GM12878 (cell line): ENCODE data around the gene ARL3. TPM values are rescaled to one million over a fixed set of nuclear protein-coding genes. Genes with fewer than 3 reads are reported as not detected.

Source experiments
- ATAC-seq: fragments of 200-7000 bp; cut with Tn5 transposase; 3 replicates; pipeline ENCODE4 v1.9.1; 2020; ENCODE audit warnings: mild to moderate bottlenecking, moderate library complexity
- BruUV-seq: library from RNA; stranded (reverse); fragments of 400-500 nt; replicated peaks from 2 replicates; lab custom pipeline; 2021; lab: Mats Ljungman, UMichigan
- CTCF ChIA-PET: fragments of 300-600 bp; sonication (Branson Sonifier 250); formaldehyde crosslinking; extraction: SDS; loops from one replicate; lab custom pipeline; 2021; ENCODE audit warnings: inconsistent platforms; lab: Yijun Ruan, JAX
- POLR2A ChIA-PET: fragments of 350-600 bp; formaldehyde crosslinking; extraction: SDS; loops from one replicate; lab custom pipeline; 2021; ENCODE audit warnings: inconsistent platforms; lab: Charles Lee
- RAD21 ChIA-PET: fragments of 300-600 bp; sonication (Branson Sonifier 250); formaldehyde crosslinking; loops from one replicate; lab custom pipeline; 2023; ENCODE audit warnings: antibody characterized with exemption; ENCODE audit not compliant: unreplicated experiment; lab: Charles Lee
- SMC1A ChIA-PET: fragments of 300-600 bp; sonication (Branson Sonifier 250); formaldehyde crosslinking; loops from one replicate; lab custom pipeline; 2023; ENCODE audit not compliant: unreplicated experiment, uncharacterized antibody; lab: Charles Lee
- DNase-seq: peaks from one replicate; pipeline ENCODE4 v3.0.0-alpha.2; 2011; ENCODE audit warnings: low read depth, low spot score
- FAIRE-seq: peaks from 3 replicates; lab custom pipeline; 2011; peaks lifted over from hg19 to GRCh38; lab: Jason Lieb, UNC
- H2AFZ ChIP-seq: 2 replicates; pipeline ENCODE4 v1.6.0; 2011; ENCODE audit warnings: low read depth, low read length, control low read depth; ENCODE audit not compliant: control insufficient read depth
- H3K27ac ChIP-seq: 2 replicates; pipeline ENCODE4 v1.5.1; 2011; ENCODE audit warnings: control low read depth; ENCODE audit not compliant: control insufficient read depth, insufficient read depth
- H3K27me3 ChIP-seq, 2 experiments: replicated peaks in 1 of 2; 2 replicates each; pipeline versions ENCODE4 v1.6.0 to v1.6.1; 2011; ENCODE audit warnings: low read length in 1 of 2; ENCODE audit not compliant: control insufficient read depth in 2 of 2, insufficient read depth in 2 of 2
- H3K36me3 ChIP-seq, 2 experiments: 2 replicates each; pipeline ENCODE4 v1.5.1; 2011; ENCODE audit warnings: low read length in 1 of 2; ENCODE audit not compliant: control insufficient read depth in 2 of 2, insufficient read depth in 2 of 2
- H3K4me1 ChIP-seq: 2 replicates; pipeline ENCODE4 v1.6.1; 2011; ENCODE audit warnings: mild to moderate bottlenecking, low read length, moderate library complexity, mixed read lengths; ENCODE audit not compliant: control insufficient read depth, insufficient read depth
- H3K4me2 ChIP-seq: 2 replicates; pipeline ENCODE4 v1.6.0; 2011; ENCODE audit warnings: control low read depth; ENCODE audit not compliant: control insufficient read depth, insufficient read depth
- H3K4me3 ChIP-seq: fragments of 200-600 bp; sonication (generic); 2 replicates; pipeline ENCODE4 v1.5.1; 2016
- H3K79me2 ChIP-seq: 2 replicates; pipeline ENCODE4 v1.6.0; 2011; ENCODE audit warnings: low read length; ENCODE audit not compliant: control insufficient read depth, insufficient read depth
- H3K9ac ChIP-seq: 2 replicates; pipeline ENCODE4 v1.8.0; 2011; ENCODE audit warnings: low read length, control low read depth, mixed read lengths; ENCODE audit not compliant: control insufficient read depth, insufficient read depth
- H3K9me3 ChIP-seq: replicated peaks from 3 replicates; pipeline ENCODE4 v1.5.1; 2011; ENCODE audit warnings: mild to moderate bottlenecking, low read length; ENCODE audit not compliant: control insufficient read depth, insufficient read depth
- H4K20me1 ChIP-seq: 2 replicates; pipeline ENCODE4 v1.6.0; 2011; ENCODE audit not compliant: control insufficient read depth, insufficient read depth
- CHD4 ChIP-seq: fragments of 200-600 bp; sonication (generic); IDR thresholded peaks from 2 replicates; pipeline ENCODE4 v1.6.1; 2016; ENCODE audit warnings: mild to moderate bottlenecking
- EGR1 ChIP-seq, 2 experiments: IDR thresholded peaks; 1 replicate in 1 of 2; 2 replicates in 1 of 2; pipeline ENCODE4 v1.6.1; 2011 to 2012; ENCODE audit warnings: low read depth in 2 of 2, low read length in 2 of 2, borderline replicate concordance in 1 of 2, mild to moderate bottlenecking in 1 of 2, moderate library complexity in 1 of 2
- GABPA ChIP-seq: IDR thresholded peaks from 2 replicates; pipeline ENCODE4 v1.6.1; 2014; ENCODE audit warnings: antibody characterized with exemption, low read depth, mild to moderate bottlenecking, inconsistent platforms
- KLF5 ChIP-seq: fragments of 450-650 bp; IDR thresholded peaks from 2 replicates; pipeline ENCODE4 v1.6.1; 2014; ENCODE audit warnings: mild to moderate bottlenecking; ENCODE audit not compliant: partially characterized antibody
- MTA3 ChIP-seq: IDR thresholded peaks from 2 replicates; pipeline ENCODE4 v1.6.1; 2012; ENCODE audit warnings: low read length, inconsistent platforms, borderline replicate concordance
- RB1 ChIP-seq: fragments of 450-650 bp; formaldehyde crosslinking; IDR thresholded peaks from 2 replicates; pipeline ENCODE4 v1.6.1; 2017; ENCODE audit warnings: mild to moderate bottlenecking, borderline replicate concordance
- SUPT20H ChIP-seq: IDR thresholded peaks from 2 replicates; pipeline ENCODE4 v1.6.1; 2011; ENCODE audit warnings: low read depth, mild to moderate bottlenecking, low read length, moderate library complexity, borderline replicate concordance; ENCODE audit not compliant: control insufficient read depth
- SUZ12 ChIP-seq: fragments of 200-600 bp; sonication (generic); IDR thresholded peaks from one replicate; pipeline ENCODE4 v1.6.1; 2018; ENCODE audit warnings: antibody characterized with exemption, mild to moderate bottlenecking; ENCODE audit not compliant: unreplicated experiment
- ZNF24 ChIP-seq: fragments of 450-650 bp; IDR thresholded peaks from 2 replicates; pipeline ENCODE4 v1.6.1; 2017; ENCODE audit warnings: antibody characterized with exemption, mild to moderate bottlenecking
- WGBS: methylation state at CpG from one replicate; pipeline ENCODE4 v1.1.6; 2016; ENCODE audit warnings: low lambda C conversion rate; ENCODE audit not compliant: insufficient replicate concordance, insufficient coverage; ENCODE audit errors: missing lambda C conversion rate; 5-methylcytosine and 5-hydroxymethylcytosine counted together
- in situ Hi-C: fragments of 300-500 bp; cut with MboI; formaldehyde crosslinking; loops from 9 replicates; pipeline ENCODE4 v1.14.3; 2018; ENCODE audit warnings: mixed read lengths
- intact Hi-C: fragments of 100-400 bp; cut with micrococcal nuclease; formaldehyde crosslinking; loops from one replicate; pipeline ENCODE4 v1.14.2; 2022; ENCODE audit not compliant: unreplicated experiment
- polyA plus RNA-seq, 11 experiments: library from polyadenylated mRNA; depleted of rRNA in 4 of 11; unstranded in 6 of 11; stranded (reverse) in 5 of 11; fragments of >200 nt; fragmentation: Nextera tagmentation in 4 of 11; fragmentation: Illumina TruSeq in 1 of 11; extraction: Ambion mirVana in 4 of 11; extraction: Trizol in 1 of 11; gene quantifications; 1 replicate in 1 of 11; 2 replicates in 10 of 11; pipeline versions ENCODE4 v1.2.1 to v1.2.3, GENCODE V29; 2011 to 2016; ENCODE audit warnings: inconsistent platforms in 2 of 11, missing spikeins in 2 of 11, low read depth in 1 of 11
- total RNA-seq, 4 experiments: library from RNA; depleted of rRNA in 3 of 4; stranded (reverse); fragments of >200 nt in 3 of 4; fragmentation: Illumina TruSeq in 1 of 4; extraction: Trizol in 1 of 4; gene quantifications; 2 replicates each; pipeline versions ENCODE4 v1.2.1 to v1.2.3, GENCODE V29; 2013 to 2021
- TF ChIP-seq, protein P1 (sequence below): fragments of 450-650 bp; formaldehyde crosslinking; IDR thresholded peaks from 2 replicates; pipeline ENCODE4 v1.5.0; 2022; ENCODE audit warnings: mild to moderate bottlenecking, missing genetic modification characterization

The ARL3 gene
- total and polyA plus RNA-seq, 10 of the 15 experiments (the other 5 are each of a cell fraction or from before 2014, with no cell fraction given) = 4.9 to 26.1 (median 11.0) TPM

DNA sequence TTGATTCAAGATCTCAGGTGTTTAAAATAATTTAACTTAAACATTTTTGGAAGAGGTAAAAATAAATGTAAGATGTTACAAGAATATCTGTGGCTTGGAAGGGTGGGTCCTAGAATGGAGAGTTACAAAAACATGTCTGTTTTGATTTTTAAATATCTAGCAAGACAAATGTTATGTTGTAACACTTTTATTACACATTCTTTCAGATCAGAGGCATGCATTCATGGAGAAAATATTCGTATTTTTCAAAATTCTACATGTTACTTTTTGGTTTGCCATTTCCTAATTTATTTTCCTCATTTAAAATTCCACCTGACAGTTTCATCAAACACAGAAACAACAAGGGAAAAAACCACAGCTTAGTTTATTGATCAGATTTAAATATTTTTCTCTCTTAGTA, 39.5 kb upstream of the ARL3 start:
- peaks cover 16% of the 10 kb centered on the region for H3K79me2 ChIP-seq

DNA sequence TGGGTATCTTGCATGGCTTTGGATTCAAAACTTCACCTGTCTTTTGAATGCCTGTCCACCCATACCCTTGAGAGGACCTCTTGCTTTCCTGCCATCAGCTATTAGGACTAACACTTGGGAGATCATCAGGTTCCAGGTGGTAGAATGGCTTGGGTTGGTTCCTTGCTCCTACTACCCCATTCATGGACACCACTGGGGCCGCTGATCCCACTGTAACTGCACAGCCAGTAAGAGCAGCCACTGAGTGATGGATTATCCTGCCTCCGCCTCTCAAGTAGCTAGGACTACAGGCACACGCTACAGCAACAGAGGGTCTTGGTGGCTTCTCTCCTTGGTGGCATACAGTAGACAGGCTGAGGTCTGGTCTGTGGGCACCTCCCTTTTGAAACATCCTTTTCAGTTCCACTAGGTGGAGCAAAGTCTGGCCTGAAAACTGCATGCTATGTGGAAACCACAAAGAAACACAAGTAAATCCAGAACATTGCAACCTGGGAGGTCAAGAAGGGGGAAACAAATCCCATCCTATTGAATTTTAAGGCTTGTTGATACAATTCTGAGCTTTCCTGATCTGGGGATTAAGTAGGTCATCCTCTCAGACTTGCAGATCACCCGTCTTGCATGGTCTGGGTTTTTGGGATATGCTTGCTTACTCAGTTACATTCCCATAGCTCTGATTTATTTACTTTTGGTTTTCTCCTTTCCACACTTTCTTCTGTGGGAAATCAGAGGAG, 38.9 kb upstream of the ARL3 start:
- ChIA-PET CTCF (interaction anchor here (0.7 to 5.5 kb wide), 27 partner anchors 10 to 491 kb away, joined by 3 to 35 read pairs (median 4); partner anchors contain the start of genes CYP17A1 and WBP1L), SMC1A (interaction anchor here (0.8 to 2.4 kb wide), 21 partner anchors 8 to 149 kb away, joined by 3 to 9 read pairs (median 4); no protein-coding TSS in a partner anchor), RAD21 (interaction anchor here (0.9 to 2.2 kb wide), 5 partner anchors 9 to 149 kb away, joined by 3 to 11 read pairs (median 3); partner anchors contain the start of genes ARL3 and SFXN2), POLR2A (interaction anchor here (1.4 to 3.2 kb wide), 2 partner anchors 9 to 14 kb away, joined by 4 to 8 read pairs; partner anchors contain the start of gene WBP1L)
- no TSS peak for BruUV-seq
- H3K27ac ChIP-seq = no peak overlapping the region
- H3K4me3 ChIP-seq = no peak overlapping the region
- in situ Hi-C loops = no loop called here
- H3K27me3 ChIP-seq = no peaks in the 10 kb centered on the region
- peak; percentile 95 for ATAC-seq
- DNase-seq = peak; percentile 19
- no peaks in the 10 kb centered on the region for H3K9me3 ChIP-seq
- FAIRE-seq = no peak
- no peak overlapping the region for H2AFZ ChIP-seq
- no peaks in the 10 kb centered on the region; the same call in 1 of the 2 replicates for H4K20me1 ChIP-seq
- intact Hi-C loops = loop anchor here (5.0 kb wide), 1 partner anchor 44 kb away; no protein-coding TSS in a partner anchor
- no peaks in the 10 kb centered on the region for H3K36me3 ChIP-seq
- no peak overlapping the region for H3K9ac ChIP-seq
- H3K4me2 ChIP-seq = no peak overlapping the region
- 82% methylated on average over 4 of the region's 4 CpGs for whole genome bisulfite sequencing
- H3K79me2 ChIP-seq = peaks cover 19% of the 10 kb centered on the region
- H3K4me1 ChIP-seq = peaks cover 11% of the 10 kb centered on the region
- no peak for TF ChIP-seq GABPA
- TF ChIP-seq KLF5 = no peak
- no peak for TF ChIP-seq SUPT20H
- no peak for TF ChIP-seq SUZ12
- TF ChIP-seq, protein P1, sequence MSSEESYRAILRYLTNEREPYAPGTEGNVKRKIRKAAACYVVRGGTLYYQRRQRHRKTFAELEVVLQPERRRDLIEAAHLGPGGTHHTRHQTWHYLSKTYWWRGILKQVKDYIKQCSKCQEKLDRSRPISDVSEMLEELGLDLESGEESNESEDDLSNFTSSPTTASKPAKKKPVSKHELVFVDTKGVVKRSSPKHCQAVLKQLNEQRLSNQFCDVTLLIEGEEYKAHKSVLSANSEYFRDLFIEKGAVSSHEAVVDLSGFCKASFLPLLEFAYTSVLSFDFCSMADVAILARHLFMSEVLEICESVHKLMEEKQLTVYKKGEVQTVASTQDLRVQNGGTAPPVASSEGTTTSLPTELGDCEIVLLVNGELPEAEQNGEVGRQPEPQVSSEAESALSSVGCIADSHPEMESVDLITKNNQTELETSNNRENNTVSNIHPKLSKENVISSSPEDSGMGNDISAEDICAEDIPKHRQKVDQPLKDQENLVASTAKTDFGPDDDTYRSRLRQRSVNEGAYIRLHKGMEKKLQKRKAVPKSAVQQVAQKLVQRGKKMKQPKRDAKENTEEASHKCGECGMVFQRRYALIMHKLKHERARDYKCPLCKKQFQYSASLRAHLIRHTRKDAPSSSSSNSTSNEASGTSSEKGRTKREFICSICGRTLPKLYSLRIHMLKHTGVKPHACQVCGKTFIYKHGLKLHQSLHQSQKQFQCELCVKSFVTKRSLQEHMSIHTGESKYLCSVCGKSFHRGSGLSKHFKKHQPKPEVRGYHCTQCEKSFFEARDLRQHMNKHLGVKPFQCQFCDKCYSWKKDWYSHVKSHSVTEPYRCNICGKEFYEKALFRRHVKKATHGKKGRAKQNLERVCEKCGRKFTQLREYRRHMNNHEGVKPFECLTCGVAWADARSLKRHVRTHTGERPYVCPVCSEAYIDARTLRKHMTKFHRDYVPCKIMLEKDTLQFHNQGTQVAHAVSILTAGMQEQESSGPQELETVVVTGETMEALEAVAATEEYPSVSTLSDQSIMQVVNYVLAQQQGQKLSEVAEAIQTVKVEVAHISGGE (CRISPR knock-in tag) = no peak
- no peak for TF ChIP-seq EGR1 (IDR thresholded peaks at IDR 0.05; ENCODE audit: borderline replicate concordance in 1 of 2, low read depth in 2 of 2, low read length in 2 of 2)
- no peak for TF ChIP-seq MTA3
- no peak for TF ChIP-seq CHD4
- no peak for TF ChIP-seq ZNF24
- no peak for TF ChIP-seq RB1

More for the DNA sequence above, 39.5 kb upstream of the ARL3 start:
- Histone ChIP-seq H3K36me3 (no peaks in the 10 kb centered on the region), H2AFZ (no peak overlapping the region), H4K20me1 (no peaks in the 10 kb centered on the region), H3K4me2 (no peak overlapping the region), H3K4me1 (peaks cover 11% of the 10 kb centered on the region), H3K27ac (no peak overlapping the region), H3K27me3 (no peaks in the 10 kb centered on the region), H3K9me3 (no peaks in the 10 kb centered on the region; the same call in 2 of the 3 replicates), H3K4me3 (no peak overlapping the region), H3K9ac (no peak overlapping the region)
- ChIA-PET SMC1A (interaction anchor here (0.8 to 2.4 kb wide), 15 partner anchors 9 to 148 kb away, joined by 3 to 9 read pairs (median 4); no protein-coding TSS in a partner anchor), CTCF (interaction anchor here (0.7 to 5.5 kb wide), 21 partner anchors 10 to 490 kb away, joined by 3 to 35 read pairs (median 4); partner anchors contain the start of genes CYP17A1 and WBP1L), POLR2A (interaction anchor here (1.4 to 3.2 kb wide), 2 partner anchors 10 to 13 kb away, joined by 4 to 8 read pairs; partner anchors contain the start of gene WBP1L), RAD21 (interaction anchor here (0.9 to 2.2 kb wide), 3 partner anchors 9 to 149 kb away, joined by 3 to 11 read pairs (median 5); no protein-coding TSS in a partner anchor)
- intact Hi-C loops = loop anchor here (5.0 kb wide), 1 partner anchor 44 kb away; no protein-coding TSS in a partner anchor
- no peak for ATAC-seq
- no TSS peak for BruUV-seq
- in situ Hi-C loops = no loop called here
- FAIRE-seq = no peak
- WGBS = 88% methylated on average over 1 of the region's 1 CpG
- no peak for TF ChIP-seq MTA3
- TF ChIP-seq GABPA = 0 out of 2 replicates have a peak, but pooled peaks have one; percentile 6
- DNase-seq = no peak
